ENCODE data around the gene NME7.
"Not testable (repeated sequence)": the region's sequence is repeated elsewhere in the genome, so short reads cannot be mapped to it uniquely, and the experiment has no call there.

Gene NME7

DNA sequence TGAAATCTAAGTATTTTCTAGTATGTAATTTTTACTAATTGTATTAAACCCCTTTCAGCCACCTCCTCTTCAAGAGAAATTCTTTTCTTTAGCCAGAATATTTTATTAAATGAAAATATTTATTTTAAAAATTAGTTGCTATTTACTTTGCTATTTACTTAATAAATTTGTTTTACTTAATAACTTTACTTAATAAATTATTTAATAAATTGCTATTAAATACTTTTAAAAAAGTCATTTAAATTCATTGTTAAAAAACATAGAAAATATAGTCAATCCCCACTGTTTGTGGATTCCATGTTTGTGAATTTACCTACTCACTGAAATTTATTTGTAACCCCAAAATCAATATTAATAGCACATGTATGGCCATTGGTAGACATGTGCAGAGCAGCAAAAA lies 155.5 kb downstream of the NME7 start:
- DNase-seq = no peak

DNA sequence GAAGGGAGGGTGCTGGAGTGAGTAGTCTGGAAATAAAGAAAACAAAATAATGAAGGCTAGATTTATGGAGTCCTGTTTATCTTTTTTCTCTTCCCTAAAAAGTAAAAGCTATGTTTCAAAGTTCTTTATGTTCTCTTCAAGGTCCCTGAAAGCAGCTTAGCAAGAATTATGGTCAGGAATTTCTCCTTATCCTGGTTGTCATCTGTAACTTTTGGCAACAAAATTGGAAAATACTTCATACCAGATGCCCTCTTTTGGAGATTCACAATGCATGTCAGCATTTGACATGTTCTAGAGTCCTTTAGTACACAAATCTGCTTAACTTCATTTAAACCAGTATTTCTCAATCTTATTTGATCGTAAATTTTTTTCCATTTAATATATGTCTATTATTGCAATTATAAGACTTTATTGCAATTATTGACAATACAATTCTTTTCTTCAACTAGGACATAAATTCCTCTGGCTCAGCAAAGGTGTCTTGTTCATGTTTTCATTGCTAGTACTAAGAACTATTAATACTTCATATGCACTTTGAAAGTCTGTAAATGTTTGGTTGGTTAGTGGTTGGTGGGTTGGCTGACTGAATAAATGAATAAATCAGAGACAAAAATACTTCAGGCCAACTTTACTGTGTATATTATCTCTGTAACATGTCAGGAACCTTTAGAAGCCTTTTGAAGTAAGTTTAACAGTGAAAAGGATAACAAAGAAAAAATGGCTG lies 159.6 kb downstream of the NME7 start:
- DNase-seq = no peak

DNA sequence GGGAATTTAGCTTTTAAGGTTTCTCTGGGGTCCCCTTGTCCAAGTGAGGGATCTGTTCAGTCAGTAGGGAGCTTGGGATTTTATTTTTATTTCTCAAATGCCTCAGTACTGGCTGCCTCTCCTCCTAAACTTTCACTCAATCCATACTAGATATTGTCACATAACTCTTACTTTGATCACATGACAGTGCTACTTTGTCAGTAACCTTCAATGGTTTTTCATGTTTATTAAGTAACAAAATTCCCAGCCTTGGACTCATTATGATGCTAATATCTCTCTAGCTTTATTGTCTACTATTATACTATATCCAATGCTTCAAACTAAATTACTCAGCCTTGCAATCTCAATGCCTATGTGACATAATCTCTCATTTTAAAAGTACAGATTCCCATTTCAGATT lies 163.4 kb downstream of the NME7 start:
- no peak for DNase-seq

DNA sequence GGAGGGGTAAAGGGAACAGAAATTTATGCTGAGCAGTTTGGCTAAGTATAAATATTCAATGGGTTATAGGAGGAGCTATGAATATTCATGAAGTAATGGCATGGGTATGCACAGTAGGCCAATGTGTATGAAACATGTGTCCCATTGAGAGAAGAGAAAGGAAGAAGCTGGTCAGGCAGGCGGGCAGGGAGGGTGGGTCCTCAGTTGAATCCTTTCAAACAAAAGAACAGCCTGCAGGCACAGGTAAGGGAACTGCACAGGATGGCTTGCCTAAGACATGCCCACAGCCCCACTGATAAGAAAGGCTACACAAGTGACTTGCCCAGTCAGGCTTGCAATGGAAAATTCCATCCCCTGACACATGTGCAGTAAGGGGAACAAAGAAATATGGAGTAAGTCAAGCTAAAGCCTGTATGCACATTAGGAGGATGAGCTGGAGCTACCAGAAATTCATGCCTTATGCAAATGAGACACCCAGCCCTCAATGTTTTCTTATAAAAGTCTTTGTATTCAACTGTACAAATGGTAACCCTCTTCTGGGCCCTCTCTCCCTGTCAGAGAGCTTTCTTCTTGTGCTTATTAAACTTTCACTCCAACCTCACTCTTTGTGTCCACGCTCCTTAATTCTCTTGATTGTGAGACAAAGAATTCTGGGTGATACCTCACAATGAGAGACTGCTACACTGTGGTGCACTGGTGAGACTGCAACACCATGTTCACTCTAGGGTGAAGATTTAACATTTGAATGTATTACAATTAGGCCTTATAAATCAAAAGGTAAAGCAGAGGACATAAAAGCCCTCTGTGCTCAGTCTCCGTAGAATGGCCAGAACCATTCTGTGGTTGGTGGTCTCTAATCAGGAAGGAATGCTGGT lies 164.6 kb downstream of the NME7 start:
- no peak for DNase-seq

DNA sequence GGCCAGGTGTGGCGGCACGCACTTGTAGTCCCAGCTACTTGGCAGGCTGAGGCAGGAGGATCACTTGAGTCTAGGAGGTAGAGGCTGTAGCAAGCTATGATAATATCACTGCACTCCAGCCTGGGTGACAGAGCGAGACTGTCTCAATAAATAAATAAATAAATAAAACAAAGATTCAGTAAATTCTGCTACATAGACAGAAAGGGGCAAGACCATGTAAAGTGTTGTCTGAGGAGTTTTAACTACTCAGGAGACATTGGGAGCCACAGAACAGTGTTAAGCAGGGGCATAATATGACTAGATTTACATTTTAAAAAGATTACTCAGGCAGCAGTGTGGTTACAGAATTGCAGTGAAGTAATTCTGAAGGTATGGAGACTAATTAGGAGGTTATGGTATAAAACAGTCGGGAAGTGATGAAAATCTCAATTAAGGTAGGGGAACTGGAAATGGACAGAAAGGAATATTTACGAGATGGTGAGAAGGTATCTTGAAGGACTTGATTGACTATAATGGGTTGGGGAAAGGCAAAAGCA lies 166.4 kb downstream of the NME7 start:
- DNase-seq = no peak

DNA sequence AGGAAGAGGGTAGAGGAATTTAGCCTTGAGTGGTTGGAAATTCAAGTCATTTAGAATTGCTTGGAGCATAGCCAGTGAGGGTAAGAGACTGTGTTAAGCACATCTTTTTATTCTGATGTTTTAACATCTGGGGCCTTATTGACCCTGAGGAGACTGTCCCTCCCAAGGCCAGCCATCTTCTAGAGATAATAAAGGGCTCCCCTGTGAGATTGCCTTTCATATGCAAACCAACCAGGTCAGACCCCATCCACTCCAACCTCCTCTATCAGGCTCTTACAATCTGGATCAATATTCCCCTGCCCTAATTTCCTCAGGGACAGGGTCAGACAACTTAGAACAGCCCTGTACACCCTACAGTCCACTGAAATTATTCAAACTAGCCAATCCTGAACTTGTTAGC lies 167.3 kb downstream of the NME7 start:
- no peak for DNase-seq

DNA sequence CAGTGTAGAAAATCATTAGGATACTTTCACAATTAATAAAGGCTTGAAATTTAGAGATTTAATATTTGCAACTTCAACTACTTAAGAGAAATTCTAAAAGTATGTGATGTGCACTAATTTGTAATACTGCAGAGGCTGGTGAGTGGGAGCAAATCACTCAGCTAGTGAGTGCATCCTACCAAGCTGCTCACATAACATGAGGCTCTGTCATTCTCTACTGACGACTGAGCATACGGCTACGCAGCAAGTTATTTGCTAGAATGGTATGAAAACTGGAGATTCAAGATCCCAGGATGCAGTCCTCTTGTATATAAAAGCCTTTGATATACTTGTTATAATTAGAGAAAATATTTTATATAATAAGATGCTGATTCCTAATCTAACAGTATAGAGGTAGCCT lies 171.0 kb downstream of the NME7 start:
- DNase-seq = no peak

DNA sequence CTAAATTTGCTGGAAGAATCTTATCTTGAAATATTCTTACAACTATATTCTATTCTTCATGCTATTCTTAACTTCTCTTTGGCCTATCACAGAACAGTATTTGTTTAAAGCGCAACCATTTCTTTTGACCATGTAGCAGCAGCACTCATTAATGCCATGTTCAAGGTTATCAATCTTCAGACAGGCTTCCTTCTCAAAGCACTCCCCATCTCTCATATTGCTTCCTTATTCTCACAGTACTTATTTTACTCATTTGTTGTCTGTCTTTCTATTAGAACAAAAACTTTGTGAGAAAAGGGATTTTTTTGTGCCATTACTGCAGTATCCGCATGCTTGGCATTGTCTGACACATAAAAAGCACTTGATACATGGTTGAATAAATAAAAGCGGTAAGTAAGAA lies 171.4 kb downstream of the NME7 start:
- no peak for DNase-seq

DNA sequence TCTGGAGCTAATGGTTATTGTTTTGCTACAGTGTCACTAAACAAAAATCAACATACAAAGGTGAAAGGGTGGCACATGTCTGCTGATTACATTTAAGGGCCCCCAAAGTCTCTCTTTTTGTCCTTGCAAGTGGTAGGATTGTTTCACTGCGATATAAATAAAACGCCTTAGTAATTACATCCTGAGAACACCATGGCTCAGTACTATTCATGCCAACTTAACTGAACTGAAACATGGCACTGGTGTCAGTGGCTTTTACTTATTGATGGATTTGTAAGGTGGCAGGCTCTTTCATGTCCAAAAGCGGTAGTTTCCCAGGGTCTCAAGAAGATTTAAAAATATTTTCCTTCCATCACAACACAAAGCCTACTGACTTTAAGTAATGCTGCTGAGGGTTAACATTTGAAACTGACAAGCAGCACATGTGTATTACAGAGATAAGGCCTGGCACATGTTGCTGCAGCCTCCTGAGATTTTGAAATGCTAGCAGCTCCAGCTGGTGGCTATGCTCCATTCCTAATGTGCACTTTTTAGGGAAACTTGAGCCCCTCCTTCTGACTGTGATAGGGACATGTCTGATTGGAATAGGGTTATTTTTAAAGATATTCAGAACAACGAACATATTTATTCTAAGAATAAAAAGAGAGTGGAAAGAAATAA lies 174.3 kb downstream of the NME7 start:
- no peak for DNase-seq

DNA sequence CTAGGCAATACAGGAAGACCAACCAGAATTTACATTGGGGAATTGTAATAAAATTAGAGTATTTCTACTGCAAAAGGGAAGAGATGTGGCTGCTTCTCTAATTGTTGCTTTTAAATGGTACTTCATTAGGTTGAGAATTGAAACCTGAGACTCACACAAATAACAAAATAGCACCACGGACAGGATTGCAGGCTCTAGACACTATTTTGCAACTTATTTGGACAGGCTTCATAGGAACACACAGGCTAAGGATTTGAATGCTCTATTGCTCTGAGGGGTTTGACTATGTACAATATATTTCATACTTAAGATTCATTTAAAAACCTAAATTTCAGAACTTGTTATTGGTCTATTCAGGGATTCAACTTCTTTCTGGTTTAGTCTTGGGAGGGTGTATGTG lies 181.5 kb downstream of the NME7 start:
- no peak for DNase-seq

DNA sequence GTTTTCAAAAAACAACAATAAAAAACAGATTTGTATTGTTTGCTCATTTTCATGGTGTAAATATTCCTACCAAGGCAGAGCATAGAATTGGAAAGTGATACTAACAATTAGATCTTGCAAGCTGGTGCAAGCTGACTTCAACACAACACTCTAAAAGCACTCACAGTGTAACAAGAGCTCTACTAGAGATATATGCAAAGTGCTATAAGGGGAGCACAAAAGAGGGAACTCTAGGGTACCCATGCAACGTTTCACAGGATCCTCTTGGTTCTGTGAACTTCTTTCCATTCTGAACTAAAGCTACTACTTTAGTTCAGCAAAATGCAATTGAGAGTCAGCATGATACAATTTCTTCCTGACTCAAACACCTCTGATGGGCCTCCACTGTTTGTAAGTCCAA lies 182.8 kb downstream of the NME7 start:
- DNase-seq = no peak

DNA sequence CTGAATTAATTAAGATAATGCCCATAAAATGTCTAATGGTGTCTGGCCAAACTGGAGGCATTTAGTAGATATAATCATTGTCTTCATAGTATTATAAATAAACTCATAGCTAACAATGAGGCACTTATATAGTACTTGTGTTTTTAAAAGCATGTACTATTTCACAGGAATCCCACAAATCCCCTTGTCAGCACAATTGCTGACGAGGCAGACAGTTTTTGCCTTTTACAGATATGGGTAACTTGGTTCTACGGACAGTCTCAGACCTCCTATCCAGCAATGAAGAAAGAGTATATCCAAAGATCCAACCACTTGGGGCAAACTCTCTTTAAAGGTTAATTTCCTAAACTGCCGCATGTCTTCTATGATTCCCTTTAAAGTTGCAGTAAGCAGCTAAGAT lies 187.4 kb downstream of the NME7 start:
- DNase-seq = no peak

DNA sequence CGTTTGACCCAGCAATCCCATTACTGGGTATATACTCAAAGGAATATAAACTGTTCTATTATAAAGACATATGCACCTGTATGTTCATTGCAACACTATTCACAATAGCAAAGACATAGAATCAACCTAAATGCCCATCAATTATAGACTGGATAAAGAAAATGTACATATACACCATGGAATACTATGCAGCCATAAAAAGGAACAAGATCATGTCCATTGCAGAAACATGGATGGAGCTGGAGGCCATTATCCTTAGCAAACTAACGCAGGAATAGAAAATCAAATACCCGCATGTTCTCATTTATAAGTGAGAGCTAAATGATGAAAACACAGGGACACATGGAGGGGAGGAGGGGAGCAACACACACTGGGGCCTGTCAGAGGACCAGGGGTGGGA lies 188.2 kb downstream of the NME7 start:
- not testable (repeated sequence) for DNase-seq

DNA sequence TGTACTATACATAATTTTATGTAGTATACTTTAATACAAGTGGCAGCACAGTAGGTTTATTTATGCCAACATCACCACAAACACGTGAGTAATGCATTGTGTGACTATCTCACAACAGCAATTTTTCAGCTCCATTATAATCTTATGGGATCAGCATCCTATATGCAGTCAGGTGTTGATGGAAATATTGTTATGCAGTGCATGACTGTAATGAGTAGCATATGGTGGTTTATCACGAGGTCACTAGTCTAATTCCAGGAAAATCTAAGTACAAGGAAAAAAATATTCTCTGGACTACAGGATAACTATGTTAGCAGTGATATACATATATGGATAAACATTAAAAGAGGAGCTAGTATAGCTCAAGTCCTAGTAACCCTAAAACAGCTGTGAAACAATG lies 192.1 kb downstream of the NME7 start:
- no peak for DNase-seq

DNA sequence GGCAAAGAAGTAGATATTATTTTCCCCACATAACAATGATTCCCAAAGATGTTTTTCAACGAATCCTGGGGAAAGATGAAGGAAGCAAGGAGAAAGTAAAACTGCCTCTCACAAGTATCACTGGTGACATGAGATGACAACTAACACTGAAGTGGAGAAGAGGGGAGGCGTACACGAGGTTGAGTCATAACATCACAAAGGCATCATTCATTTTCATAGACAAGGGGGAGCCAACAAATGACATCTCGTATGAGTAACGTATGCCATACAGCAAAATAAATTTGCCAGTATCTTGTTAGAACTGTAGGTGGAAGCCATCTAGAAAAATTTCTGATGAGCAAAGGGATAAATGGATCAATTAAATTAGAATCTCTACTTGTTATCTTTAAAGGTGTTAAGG lies 204.5 kb downstream of the NME7 start:
- DNase-seq = no peak

DNA sequence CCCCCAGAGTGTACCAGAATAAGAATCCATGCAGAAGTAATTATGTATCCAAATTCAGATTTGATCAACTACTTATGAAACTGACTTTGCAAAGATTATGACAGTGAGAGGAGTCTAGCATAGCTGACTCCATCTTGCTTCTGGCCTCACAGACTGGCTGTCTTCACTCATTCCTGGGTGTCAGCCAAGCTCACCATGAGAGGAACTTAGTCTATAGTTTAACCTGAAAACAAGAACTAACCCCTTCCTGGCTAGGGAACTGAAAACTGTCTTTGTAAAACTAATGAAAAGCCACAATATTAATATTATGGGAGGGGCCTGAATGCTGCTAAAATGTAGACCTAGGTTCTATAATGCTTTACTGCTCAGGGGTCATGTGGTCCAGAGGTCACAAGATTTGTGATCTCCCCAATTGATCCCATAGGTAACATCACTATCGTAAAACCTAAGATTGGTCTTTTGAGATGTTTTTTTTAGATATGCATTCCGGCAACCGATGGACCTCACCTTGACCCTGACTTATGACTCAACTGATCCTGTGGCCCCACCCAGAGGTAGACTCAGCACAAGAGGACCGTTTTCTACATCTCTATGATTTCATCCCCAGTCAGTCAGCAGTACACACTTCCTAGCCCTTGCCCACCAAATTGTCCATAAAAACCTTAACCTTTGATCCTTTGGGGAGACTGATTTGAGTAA lies 206.0 kb downstream of the NME7 start:
- DNase-seq = no peak

DNA sequence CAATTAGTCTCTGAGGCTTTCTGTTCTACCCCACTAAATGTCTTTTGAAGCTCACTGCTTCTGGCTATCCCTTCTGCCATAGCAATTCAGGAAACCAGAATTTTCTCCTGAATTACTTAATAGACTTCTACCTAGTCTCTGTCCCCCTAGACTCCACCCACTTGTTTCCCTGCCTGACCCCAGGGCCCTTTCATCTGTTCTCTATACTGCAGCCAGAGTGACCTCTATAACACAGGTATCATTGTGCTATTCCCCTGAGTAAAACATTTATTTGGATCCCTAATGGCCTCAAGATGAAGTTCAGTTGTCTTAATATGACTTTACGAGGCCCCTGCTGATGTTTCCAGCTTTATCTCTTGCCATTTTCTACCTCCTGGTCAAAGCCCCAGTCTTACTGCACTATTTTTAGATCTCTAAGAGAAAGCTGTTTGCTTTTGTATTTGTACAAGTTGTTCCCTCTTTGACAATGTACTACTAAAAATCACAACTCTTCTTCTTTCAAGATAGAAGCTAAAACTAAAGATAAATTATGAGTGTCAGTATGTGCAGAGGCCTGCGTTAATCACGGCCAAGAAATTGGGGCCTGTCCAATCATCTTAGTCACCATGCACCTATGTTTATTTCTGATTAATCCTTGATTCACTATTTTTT lies 206.6 kb downstream of the NME7 start:
- DNase-seq = no peak

DNA sequence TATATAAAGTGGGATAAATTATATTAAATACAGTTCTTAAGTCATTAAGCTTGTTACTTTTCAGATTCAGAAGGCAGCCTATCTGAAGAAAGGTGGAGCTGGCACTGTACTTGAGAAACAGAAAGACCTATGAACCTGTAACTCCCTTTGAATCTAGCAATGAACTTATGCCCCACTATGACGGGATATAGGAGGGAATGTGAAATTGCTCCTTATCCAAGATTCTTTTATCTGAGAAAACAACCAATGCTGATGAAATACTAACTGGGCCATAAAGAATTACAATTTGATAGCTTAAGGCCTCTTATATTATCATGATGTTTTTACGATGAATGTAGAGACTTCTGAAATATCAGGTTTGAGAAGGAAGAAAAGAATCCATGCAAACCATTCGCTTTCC lies 211.0 kb downstream of the NME7 start:
- no peak for DNase-seq

DNA sequence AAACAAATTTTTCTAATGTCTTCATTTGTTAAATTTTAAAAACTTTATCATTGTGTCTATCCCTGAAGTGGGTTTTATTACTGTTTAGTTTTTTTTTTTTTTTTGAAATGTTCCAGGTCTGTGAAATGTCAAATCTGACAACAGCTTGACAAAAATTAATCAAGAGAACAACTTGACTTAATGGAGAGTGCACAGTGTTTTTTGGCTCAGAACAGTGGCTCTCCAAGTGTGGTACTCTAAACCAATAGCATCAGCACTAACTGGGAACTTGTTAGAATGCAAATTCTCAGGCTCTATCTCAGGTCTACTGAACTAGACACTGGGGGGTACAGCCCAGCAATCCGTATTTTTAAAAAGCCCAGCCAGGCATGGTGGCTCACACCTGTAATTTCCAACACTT lies 211.9 kb downstream of the NME7 start:
- no peak for DNase-seq

DNA sequence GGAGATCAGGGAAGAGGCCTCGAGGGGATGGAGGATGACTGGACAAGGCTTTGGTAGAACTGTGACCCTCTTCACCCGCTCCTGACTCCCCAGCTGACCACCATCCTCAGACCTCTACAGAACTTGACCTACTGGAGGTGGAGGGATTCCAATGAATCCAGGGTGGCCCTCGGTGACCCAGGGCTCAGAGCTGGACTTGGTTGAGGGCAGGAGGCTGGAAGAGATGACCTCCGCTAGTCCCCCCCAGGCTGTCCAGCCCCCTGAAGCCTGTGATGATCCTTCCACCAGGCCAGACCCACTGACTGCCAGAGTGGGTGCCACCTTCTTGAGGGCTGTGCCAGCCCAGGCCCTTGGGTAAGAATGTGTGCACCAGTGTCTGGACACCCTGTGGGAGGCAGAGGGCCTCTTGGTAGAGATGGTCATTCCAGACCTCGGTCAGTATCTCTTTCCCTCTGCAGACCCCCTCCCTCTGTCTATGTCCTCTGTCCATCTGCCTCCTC lies 216.2 kb downstream of the NME7 start:
- no peak for DNase-seq

DNA sequence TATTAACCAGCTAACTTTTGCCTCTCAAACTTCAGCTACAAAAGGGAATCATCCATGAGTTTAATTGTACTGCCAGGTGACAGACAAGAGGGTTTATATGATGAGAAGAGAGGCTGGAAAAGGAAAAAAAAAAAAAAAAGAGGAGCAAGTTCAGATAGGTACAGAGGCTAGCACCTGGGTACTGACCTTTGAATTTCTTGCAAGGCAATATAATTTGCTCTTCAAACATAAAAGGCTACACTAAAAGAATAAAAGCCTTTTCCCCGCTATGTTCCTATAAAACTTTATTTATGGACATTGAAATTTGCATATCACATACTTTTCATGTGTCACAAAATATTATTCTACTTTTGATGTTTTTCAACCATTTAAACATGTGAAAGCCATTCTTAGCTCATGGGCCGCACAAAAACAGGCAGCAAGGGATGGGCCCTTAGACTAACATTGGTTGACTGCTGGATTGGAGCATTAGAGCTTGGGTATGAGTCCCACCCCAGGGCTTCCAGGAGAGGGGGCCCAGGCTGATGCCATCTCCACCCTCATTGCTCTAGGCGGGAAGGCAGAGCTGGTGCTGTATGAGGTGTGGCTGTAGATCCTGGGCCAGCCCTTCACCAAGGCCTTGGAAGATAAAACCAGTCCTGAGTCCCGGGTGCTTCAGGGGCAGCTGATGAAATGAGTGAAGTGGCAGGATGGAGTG lies 216.8 kb downstream of the NME7 start:
- DNase-seq = no peak

Data from NCI-H1048 (cell line).